NCI-H2107 (cell line): ENCODE results near the gene STK33.

ENCODE experiments used
- DNase-seq: peaks from one replicate; lab custom pipeline; 2025; lab: John Stamatoyannopoulos, UW

STK33 gene

GRCh38 chr11:8603696-8604077 lies 9.7 kb upstream of the STK33 start:
- no peak for DNase-seq

DNA sequence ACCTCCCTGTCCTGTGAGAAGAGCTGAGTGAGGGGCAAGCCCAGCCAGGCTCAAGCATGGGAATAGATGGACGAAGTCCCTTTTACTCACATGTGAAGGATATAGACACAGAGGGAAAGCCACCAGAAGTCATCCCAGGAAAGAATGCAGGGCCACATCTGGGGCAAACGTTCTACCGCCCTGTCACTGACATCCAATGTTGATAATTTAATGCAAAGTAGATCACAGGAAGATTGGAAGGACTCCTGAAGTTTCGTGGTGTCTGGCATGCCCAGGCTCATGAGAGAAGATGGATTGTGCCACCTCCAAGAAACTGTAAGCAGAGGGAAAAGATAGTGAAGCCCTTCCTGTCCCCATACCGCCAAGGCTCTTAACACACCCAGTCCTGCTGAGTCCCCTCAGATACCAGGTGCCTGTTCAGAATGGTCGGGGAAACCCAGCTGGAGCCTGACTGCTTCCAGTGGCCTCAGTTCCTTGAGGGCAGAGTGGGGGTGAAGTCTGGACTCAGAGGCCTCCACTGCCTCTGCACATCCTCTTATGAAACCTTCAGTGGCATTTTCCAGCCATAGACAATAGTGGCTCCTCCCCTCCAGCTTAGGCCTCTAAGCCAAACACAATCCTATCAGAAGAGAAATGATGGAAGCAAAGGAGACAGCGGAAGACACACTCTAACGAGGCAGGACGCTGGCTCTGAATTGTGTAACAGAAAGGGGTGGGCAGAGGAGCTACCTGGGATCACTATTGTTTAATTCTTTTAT lies 7.5 kb upstream of the STK33 start:
- no peak for DNase-seq

GRCh38 chr11:8598506-8598905 lies 4.5 kb upstream of the STK33 start:
- DNase-seq: no peak

DNA sequence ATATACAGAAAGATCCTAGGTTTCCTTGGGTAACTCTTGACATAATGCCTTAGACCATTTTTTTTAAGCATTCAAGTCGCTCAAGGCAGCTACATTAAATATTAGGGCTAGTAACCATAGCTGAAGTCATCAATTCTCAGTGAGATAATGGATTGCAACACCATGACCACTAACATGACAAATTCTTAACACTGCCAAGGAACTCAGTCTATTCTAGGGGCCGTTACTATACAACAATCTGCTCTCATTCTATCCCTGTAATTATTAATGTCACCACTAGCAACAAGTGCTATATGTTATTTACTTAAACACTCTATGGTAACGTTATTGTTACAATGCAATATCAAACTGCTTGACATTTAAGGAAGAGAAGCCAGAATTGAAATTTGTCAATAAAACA lies 3.2 kb upstream of the STK33 start:
- DNase-seq: no peak

DNA sequence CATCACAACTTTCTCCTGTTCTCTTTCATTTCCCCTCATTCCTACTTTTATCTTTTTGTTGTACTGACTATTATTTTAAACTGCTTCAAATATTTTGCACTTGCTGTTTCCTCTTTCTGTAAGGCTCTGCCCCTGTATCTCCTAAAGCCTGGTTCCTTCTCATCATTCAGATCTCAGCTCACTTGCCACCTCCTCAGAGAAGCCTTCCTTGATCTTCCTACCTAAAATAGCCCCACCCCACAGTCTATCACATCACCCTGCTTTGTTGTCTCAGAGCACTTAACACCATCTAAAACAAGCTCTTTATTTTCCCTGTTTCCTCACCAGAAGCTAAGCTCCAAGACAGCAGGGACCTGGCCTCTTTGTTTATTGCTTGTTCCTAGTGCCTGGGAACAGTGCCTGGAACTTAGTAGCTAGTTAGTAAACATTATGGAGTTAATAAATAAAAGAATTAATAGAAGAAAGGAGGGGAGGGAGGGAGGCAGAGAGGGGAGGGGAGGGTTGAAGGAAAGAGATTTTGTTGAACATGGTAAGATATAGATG lies 2.5 kb upstream of the STK33 start:
- no peak for DNase-seq

- no peak for DNase-seq
These were observed 573 bp downstream of the STK33 start for GRCh38 chr11:8593455-8593854.

DNA sequence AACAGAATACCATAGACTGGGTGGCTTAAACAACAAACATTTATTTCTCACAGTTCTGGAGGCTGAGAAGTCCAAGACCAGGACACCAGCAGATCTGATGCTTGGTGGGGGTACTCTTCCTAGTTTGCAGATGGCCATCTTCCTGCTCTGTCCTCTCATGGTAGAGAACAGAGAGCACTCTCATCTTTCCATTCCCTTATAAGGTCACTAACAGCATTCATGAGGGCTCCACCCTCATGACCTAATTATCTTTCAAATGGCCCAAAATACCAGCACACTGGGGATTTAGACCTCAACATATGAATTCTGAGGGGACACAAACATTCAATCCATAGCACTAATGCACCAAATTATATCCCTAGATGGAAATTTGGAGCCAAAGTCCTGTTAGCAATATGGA lies 6.1 kb downstream of the STK33 start:
- DNase-seq: no peak

DNA sequence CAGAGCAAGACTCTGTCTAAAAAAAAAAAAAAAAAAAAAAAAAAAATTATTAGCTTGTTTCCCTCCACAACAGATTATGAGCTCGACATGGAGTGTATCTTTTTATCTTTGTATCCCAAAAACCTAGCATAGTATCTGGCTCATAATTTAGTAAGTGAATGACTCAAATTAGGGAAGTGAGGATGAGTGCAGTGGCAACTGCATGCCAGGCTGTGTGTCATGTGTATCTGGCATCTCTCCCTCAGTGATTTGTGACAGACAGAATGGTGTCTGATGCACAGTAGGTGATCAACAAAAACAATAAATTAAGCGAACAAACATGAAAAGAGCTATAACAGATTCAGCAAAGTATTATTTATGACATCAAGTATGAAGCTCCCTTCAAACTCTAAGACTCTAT lies 7.2 kb downstream of the STK33 start:
- DNase-seq: no peak

- no peak for DNase-seq
These were observed 7.8 kb downstream of the STK33 start for GRCh38 chr11:8586184-8586583.

DNA sequence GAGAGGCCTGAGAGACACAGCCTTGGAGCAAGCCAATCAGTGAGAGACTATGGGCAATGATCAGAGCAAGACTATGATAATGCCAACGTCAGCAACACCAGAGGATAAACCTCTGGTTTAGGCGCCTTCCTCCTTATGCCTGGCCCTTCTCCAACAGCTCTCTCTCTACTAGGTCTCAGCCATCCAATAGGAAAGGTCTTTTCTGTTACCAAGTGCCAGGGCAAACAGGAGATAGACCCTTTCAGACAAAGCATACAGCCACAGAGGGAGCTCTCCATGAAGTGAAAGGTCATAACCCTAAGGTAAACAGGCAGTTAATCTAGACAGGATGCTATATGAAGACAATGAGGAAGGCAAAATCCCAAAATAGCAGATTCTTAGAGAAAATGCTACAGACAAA lies 9.5 kb downstream of the STK33 start:
- DNase-seq: no peak

DNA sequence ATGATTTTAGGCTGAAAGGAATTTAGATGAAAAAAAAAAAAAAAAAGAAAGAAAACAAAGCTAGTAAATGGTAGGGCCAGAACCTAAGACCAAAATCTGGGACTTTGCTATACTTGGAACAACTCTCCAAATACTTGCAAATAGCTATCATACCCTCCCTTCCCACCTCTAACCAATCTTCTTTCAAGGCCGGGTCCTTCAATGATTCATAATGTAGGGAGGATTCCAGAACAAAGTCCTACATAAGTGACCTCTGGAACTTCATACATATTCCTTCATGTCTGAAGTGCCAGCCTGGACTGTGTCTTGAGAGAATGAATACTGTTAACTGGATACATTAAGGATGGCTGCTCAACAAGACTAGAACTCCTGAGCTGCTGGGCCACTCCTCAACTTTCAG lies 9.9 kb downstream of the STK33 start:
- DNase-seq: no peak

- DNase-seq: no peak
These were observed 12.7 kb downstream of the STK33 start for GRCh38 chr11:8581300-8581699.

- no peak for DNase-seq
These were observed 16.0 kb downstream of the STK33 start for GRCh38 chr11:8577791-8578581.

DNA sequence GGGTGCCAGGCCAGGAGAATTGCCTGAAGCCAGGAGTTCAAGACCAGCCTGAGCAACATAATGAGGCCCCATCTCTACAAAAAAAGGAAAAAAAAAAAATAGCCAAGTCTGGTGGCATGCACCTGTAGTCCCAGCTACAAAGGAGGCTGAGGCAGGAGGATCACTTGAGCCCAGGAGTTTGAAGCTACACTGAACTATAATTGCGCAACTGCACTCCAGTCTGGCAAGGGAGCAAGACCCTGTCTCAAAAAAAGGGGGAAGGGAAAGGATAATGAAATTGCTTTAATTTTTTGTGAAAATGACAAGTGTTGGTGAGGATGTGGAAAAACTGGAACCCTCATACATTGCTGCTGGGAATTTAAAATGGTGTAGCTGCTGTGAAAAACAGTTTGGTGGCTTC lies 19.2 kb downstream of the STK33 start:
- DNase-seq: no peak

- no peak for DNase-seq
These were observed 20.3 kb downstream of the STK33 start for GRCh38 chr11:8573777-8574176.

- no peak for DNase-seq
These were observed 26.3 kb downstream of the STK33 start for GRCh38 chr11:8567602-8568198.

- DNase-seq: no peak
These were observed 27.3 kb downstream of the STK33 start for GRCh38 chr11:8566613-8567210.

GRCh38 chr11:8564526-8564925 lies 29.5 kb downstream of the STK33 start:
- no peak for DNase-seq

DNA sequence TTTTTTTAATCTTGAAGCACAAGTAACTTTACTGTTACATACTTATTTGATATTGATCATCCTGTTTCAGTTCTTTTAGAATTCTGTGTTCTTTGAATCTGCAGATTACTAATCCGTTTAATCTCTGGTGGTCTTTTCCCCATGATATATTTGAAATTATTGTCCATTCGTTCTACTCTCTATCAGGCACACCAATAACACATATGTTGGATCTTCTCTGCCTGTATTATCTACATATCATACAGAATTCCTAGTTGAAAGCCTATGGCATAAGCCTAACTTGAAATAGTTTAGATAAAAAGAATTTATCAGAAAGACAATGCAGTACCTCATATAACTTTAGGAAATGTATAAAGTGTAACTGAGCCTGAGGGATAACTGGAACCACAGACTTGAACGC lies 32.6 kb downstream of the STK33 start:
- DNase-seq: no peak

DNA sequence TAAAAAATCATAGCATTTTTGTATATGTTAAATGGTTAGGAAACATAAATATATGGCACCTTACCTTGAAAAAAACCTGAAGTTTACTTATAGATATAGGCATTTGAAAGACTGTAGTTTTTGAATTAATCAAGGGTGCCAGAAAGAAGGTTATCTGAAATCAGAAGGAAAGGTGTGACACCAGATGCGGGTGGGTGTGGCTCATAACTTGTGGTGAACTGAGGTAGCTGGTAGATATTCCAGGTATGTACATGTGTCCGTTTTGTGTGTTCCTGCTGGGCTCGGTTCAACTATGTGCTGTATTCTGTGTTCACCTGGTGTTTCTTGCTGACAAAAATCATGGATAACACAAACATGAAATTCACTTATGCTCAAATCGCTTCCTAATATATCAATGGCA lies 35.6 kb downstream of the STK33 start:
- DNase-seq: no peak

- DNase-seq: no peak
These were observed 48.2 kb downstream of the STK33 start for GRCh38 chr11:8545698-8546366.

- DNase-seq: no peak
These were observed 49.2 kb downstream of the STK33 start for GRCh38 chr11:8544807-8545206.
